ENCODE measurements around the gene ALDH3B1. TPM values are rescaled to one million over a fixed set of nuclear protein-coding genes. Genes with fewer than 3 reads are reported as not detected.
A peak's percentile ranks its signal among the peaks of the same experiment; 100 is the strongest.

Gene ALDH3B1
- total RNA-seq, 1 donor from 2014 or later, result 1.7 TPM

GRCh38 chr11:68041617-68042218, 31.6 kb downstream of the ALDH3B1 start:
- peak overlapping the region; percentile 61 for H3K27ac Mint-ChIP-seq

GRCh38 chr11:68042219-68043028, 32.3 kb downstream of the ALDH3B1 start:
- TF ChIP-seq CTCF (conservative IDR thresholded peaks at IDR 0.05), result no peak
- Mint-ChIP-seq H3K36me3 (no peaks in the 10 kb centered on the region), H3K27ac (no peak overlapping the region), H3K4me3 (no peak overlapping the region), H3K4me1 (ENCODE audit: unreplicated experiment) (peaks cover 7% of the 10 kb centered on the region), H3K9me3 (no peaks in the 10 kb centered on the region), H3K27me3 (no peaks in the 10 kb centered on the region)
- DNase-seq (ENCODE audit: extremely low spot score, unreplicated experiment), result no peak

More at GRCh38 chr11:68041617-68042218, 31.6 kb downstream of the ALDH3B1 start:
- peaks cover 7% of the 10 kb centered on the region for H3K4me1 Mint-ChIP-seq (ENCODE audit: unreplicated experiment)
- no peaks in the 10 kb centered on the region for H3K9me3 Mint-ChIP-seq
- no peaks in the 10 kb centered on the region for H3K36me3 Mint-ChIP-seq
- H3K27me3 Mint-ChIP-seq, result no peaks in the 10 kb centered on the region
- TF ChIP-seq CTCF (conservative IDR thresholded peaks at IDR 0.05), result no peak
- no peak overlapping the region for H3K4me3 Mint-ChIP-seq
- DNase-seq (ENCODE audit: extremely low spot score, unreplicated experiment), result no peak

- no peaks in the 10 kb centered on the region for H3K9me3 Mint-ChIP-seq
- peaks cover 7% of the 10 kb centered on the region for H3K4me1 Mint-ChIP-seq (ENCODE audit: unreplicated experiment)
- no peaks in the 10 kb centered on the region for H3K36me3 Mint-ChIP-seq
- H3K27ac Mint-ChIP-seq, result no peak overlapping the region
- no peak for TF ChIP-seq CTCF (conservative IDR thresholded peaks at IDR 0.05)
- H3K27me3 Mint-ChIP-seq, result no peaks in the 10 kb centered on the region
- no peak for DNase-seq (ENCODE audit: extremely low spot score, unreplicated experiment)
- H3K4me3 Mint-ChIP-seq, result no peak overlapping the region
Measured at GRCh38 chr11:68043029-68043348, 32.9 kb downstream of the ALDH3B1 start.

GRCh38 chr11:68043349-68044144, 33.4 kb downstream of the ALDH3B1 start:
- H3K4me3 Mint-ChIP-seq, result no peak overlapping the region
- no peaks in the 10 kb centered on the region for H3K27me3 Mint-ChIP-seq
- H3K36me3 Mint-ChIP-seq, result no peaks in the 10 kb centered on the region
- no peaks in the 10 kb centered on the region for H3K9me3 Mint-ChIP-seq
- TF ChIP-seq CTCF (conservative IDR thresholded peaks at IDR 0.05), result no peak
- H3K27ac Mint-ChIP-seq, result no peak overlapping the region
- DNase-seq (ENCODE audit: extremely low spot score, unreplicated experiment), result no peak
- peaks cover 7% of the 10 kb centered on the region for H3K4me1 Mint-ChIP-seq (ENCODE audit: unreplicated experiment)

- TF ChIP-seq CTCF (conservative IDR thresholded peaks at IDR 0.05), result no peak
- H3K9me3 Mint-ChIP-seq, result no peaks in the 10 kb centered on the region
- H3K27me3 Mint-ChIP-seq, result no peaks in the 10 kb centered on the region
- H3K27ac Mint-ChIP-seq, result no peak overlapping the region
- H3K36me3 Mint-ChIP-seq, result no peaks in the 10 kb centered on the region
- peaks cover 7% of the 10 kb centered on the region for H3K4me1 Mint-ChIP-seq (ENCODE audit: unreplicated experiment)
- H3K4me3 Mint-ChIP-seq, result no peak overlapping the region
- no peak for DNase-seq (ENCODE audit: extremely low spot score, unreplicated experiment)
Measured at GRCh38 chr11:68044145-68044813, 34.2 kb downstream of the ALDH3B1 start.

All from type B pancreatic cell (in vitro differentiated cells).